GM21717 (cell line): Measurements from ENCODE around the gene JUP.

Experiments
- ATAC-seq: cut with Tn5 transposase; IDR thresholded peaks from one replicate; pipeline ENCODE4 v1.9.1; 2021; ENCODE audit warnings: mild to moderate bottlenecking, moderate library complexity; ENCODE audit not compliant: unreplicated experiment

The JUP gene

GRCh38 chr17:41810659-41811548 is 24.4 kb upstream of the JUP start:
- ATAC-seq: no peak

GRCh38 chr17:41806685-41807445 is 20.4 kb upstream of the JUP start:
- ATAC-seq: no peak

GRCh38 chr17:41803049-41804020 is 16.8 kb upstream of the JUP start:
- no peak for ATAC-seq

GRCh38 chr17:41801374-41802271 is 15.1 kb upstream of the JUP start:
- no peak for ATAC-seq

GRCh38 chr17:41800601-41801373 is 14.3 kb upstream of the JUP start:
- no peak for ATAC-seq

GRCh38 chr17:41799366-41799765 is 12.9 kb upstream of the JUP start:
- no peak for ATAC-seq

GRCh38 chr17:41797377-41797776 is 10.9 kb upstream of the JUP start:
- ATAC-seq: no peak

GRCh38 chr17:41796121-41796895 is 9.8 kb upstream of the JUP start:
- ATAC-seq: no peak

GRCh38 chr17:41794540-41794975 is 8.0 kb upstream of the JUP start:
- ATAC-seq: no peak

GRCh38 chr17:41793784-41794539 is 7.5 kb upstream of the JUP start:
- ATAC-seq: no peak

GRCh38 chr17:41792845-41793783 is 6.6 kb upstream of the JUP start:
- ATAC-seq: no peak

GRCh38 chr17:41787021-41787418 is 509 bp upstream of the JUP start:
- no peak for ATAC-seq

GRCh38 chr17:41785859-41786226 is 668 bp downstream of the JUP start:
- no peak for ATAC-seq

GRCh38 chr17:41785091-41785858 is 1.2 kb downstream of the JUP start:
- ATAC-seq: no peak

GRCh38 chr17:41784207-41784744 is 2.2 kb downstream of the JUP start:
- ATAC-seq: no peak

- no peak for ATAC-seq
Measured at GRCh38 chr17:41782142-41782541, 4.4 kb downstream of the JUP start.
